ENCODE data around the gene ISX.

The ISX gene

GRCh38 chr22:35051791-35052190, 14.2 kb upstream of the ISX start:
- in situ Hi-C loops (cut with MboI; ENCODE audit: low sequenced_read_pairs), result no loop called here

- in situ Hi-C loops (cut with MboI; ENCODE audit: low sequenced_read_pairs), result no loop called here
These were observed 12.7 kb upstream of the ISX start for GRCh38 chr22:35053060-35053835.

- in situ Hi-C loops (cut with MboI; ENCODE audit: low sequenced_read_pairs), result no loop called here
These were observed 11.9 kb upstream of the ISX start for GRCh38 chr22:35054064-35054463.

GRCh38 chr22:35056486-35056885, 9.5 kb upstream of the ISX start:
- in situ Hi-C loops (cut with MboI; ENCODE audit: low sequenced_read_pairs), result no loop called here

- in situ Hi-C loops (cut with MboI; ENCODE audit: low sequenced_read_pairs), result no loop called here
These were observed 8.8 kb upstream of the ISX start for GRCh38 chr22:35057155-35057554.

GRCh38 chr22:35059632-35060031, 6.3 kb upstream of the ISX start:
- in situ Hi-C loops (cut with MboI; ENCODE audit: low sequenced_read_pairs), result no loop called here

- in situ Hi-C loops (cut with MboI; ENCODE audit: low sequenced_read_pairs), result no loop called here
These were observed 1.3 kb upstream of the ISX start for GRCh38 chr22:35064664-35065063.

GRCh38 chr22:35065183-35065582, 775 bp upstream of the ISX start:
- in situ Hi-C loops (cut with MboI; ENCODE audit: low sequenced_read_pairs), result no loop called here

GRCh38 chr22:35066768-35067167, 810 bp downstream of the ISX start:
- in situ Hi-C loops (cut with MboI; ENCODE audit: low sequenced_read_pairs), result no loop called here

GRCh38 chr22:35069541-35069940, 3.6 kb downstream of the ISX start:
- in situ Hi-C loops (cut with MboI; ENCODE audit: low sequenced_read_pairs), result no loop called here

- in situ Hi-C loops (cut with MboI; ENCODE audit: low sequenced_read_pairs), result no loop called here
These were observed 4.6 kb downstream of the ISX start for GRCh38 chr22:35070451-35071093.

- in situ Hi-C loops (cut with MboI; ENCODE audit: low sequenced_read_pairs), result no loop called here
These were observed 5.8 kb downstream of the ISX start for GRCh38 chr22:35071784-35072183.

GRCh38 chr22:35072925-35073324, 7.0 kb downstream of the ISX start:
- in situ Hi-C loops (cut with MboI; ENCODE audit: low sequenced_read_pairs), result no loop called here

- in situ Hi-C loops (cut with MboI; ENCODE audit: low sequenced_read_pairs), result no loop called here
These were observed 8.6 kb downstream of the ISX start for GRCh38 chr22:35074583-35074982.

GRCh38 chr22:35076630-35077029, 10.7 kb downstream of the ISX start:
- in situ Hi-C loops (cut with MboI; ENCODE audit: low sequenced_read_pairs), result no loop called here

GRCh38 chr22:35085621-35086020, 19.7 kb downstream of the ISX start:
- in situ Hi-C loops (cut with MboI; ENCODE audit: low sequenced_read_pairs), result no loop called here

- in situ Hi-C loops (cut with MboI; ENCODE audit: low sequenced_read_pairs), result no loop called here
These were observed 23.2 kb downstream of the ISX start for GRCh38 chr22:35089139-35089538.

- in situ Hi-C loops (cut with MboI; ENCODE audit: low sequenced_read_pairs), result no loop called here
These were observed 26.4 kb downstream of the ISX start for GRCh38 chr22:35092406-35092805.

- in situ Hi-C loops (cut with MboI; ENCODE audit: low sequenced_read_pairs), result no loop called here
These were observed 33.0 kb downstream of the ISX start for GRCh38 chr22:35098921-35099320.

- in situ Hi-C loops (cut with MboI; ENCODE audit: low sequenced_read_pairs), result no loop called here
These were observed 33.9 kb downstream of the ISX start for GRCh38 chr22:35099883-35100282.

GRCh38 chr22:35102663-35103062, 36.7 kb downstream of the ISX start:
- in situ Hi-C loops (cut with MboI; ENCODE audit: low sequenced_read_pairs), result no loop called here

GRCh38 chr22:35103761-35104160, 37.8 kb downstream of the ISX start:
- in situ Hi-C loops (cut with MboI; ENCODE audit: low sequenced_read_pairs), result no loop called here

GRCh38 chr22:35104491-35104890, 38.5 kb downstream of the ISX start:
- in situ Hi-C loops (cut with MboI; ENCODE audit: low sequenced_read_pairs), result no loop called here

All from HL-60/S4 treated with phorbol 12-myristate 13-acetate at 8.2 ng/mL for 4 days and 3 days (cell line).